ENCODE results near the gene AMBRA1.

The AMBRA1 gene

GRCh38 chr11:46478196-46478595 is 115.6 kb downstream of the AMBRA1 start:
- TF ChIP-seq EGR1 (IDR thresholded peaks at IDR 0.05) = no peak
- TF ChIP-seq MAX (IDR thresholded peaks at IDR 0.05) = no peak
- TF ChIP-seq ZBTB7A (IDR thresholded peaks at IDR 0.05; ENCODE audit: low read depth) = no peak
- TF ChIP-seq CREB1 (IDR thresholded peaks at IDR 0.05; ENCODE audit: low read depth) = no peak

- no peak for TF ChIP-seq TCF12 (IDR thresholded peaks at IDR 0.05; ENCODE audit: low read depth)
- TF ChIP-seq TAF1 (IDR thresholded peaks at IDR 0.05; ENCODE audit: low read depth) = no peak
- TF ChIP-seq REST (IDR thresholded peaks at IDR 0.05; ENCODE audit: low read depth) = no peak
- no peak for TF ChIP-seq EP300 (IDR thresholded peaks at IDR 0.05; ENCODE audit: borderline replicate concordance)
- TF ChIP-seq USF1 (IDR thresholded peaks at IDR 0.05) = no peak
- no peak for TF ChIP-seq ZBTB7A (IDR thresholded peaks at IDR 0.05; ENCODE audit: low read depth)
- no peak for TF ChIP-seq RAD21 (IDR thresholded peaks at IDR 0.05; ENCODE audit: low read depth)
- no peak for TF ChIP-seq CREB1 (IDR thresholded peaks at IDR 0.05; ENCODE audit: low read depth)
- TF ChIP-seq EGR1 (IDR thresholded peaks at IDR 0.05) = no peak
- TF ChIP-seq TEAD4 (IDR thresholded peaks at IDR 0.05) = no peak
- no peak for TF ChIP-seq FOXM1 (IDR thresholded peaks at IDR 0.05; ENCODE audit: borderline replicate concordance, low read depth)
- TF ChIP-seq NFIC (IDR thresholded peaks at IDR 0.05) = no peak
- no peak for TF ChIP-seq YY1 (IDR thresholded peaks at IDR 0.05; ENCODE audit: low read depth)
- no peak for TF ChIP-seq CEBPB (IDR thresholded peaks at IDR 0.05)
- no peak for TF ChIP-seq MAX (IDR thresholded peaks at IDR 0.05)
Measured at GRCh38 chr11:46477136-46477535, 116.7 kb downstream of the AMBRA1 start.

GRCh38 chr11:46475926-46476545 is 117.8 kb downstream of the AMBRA1 start:
- TF ChIP-seq FOXM1 (IDR thresholded peaks at IDR 0.05; ENCODE audit: borderline replicate concordance, low read depth) (no peak), EGR1 (IDR thresholded peaks at IDR 0.05) (no peak), TCF12 (IDR thresholded peaks at IDR 0.05; ENCODE audit: low read depth) (no peak), NFIC (IDR thresholded peaks at IDR 0.05) (no peak), ZBTB7A (IDR thresholded peaks at IDR 0.05; ENCODE audit: low read depth) (no peak), REST (IDR thresholded peaks at IDR 0.05; ENCODE audit: low read depth) (no peak), MAX (IDR thresholded peaks at IDR 0.05) (no peak), TEAD4 (IDR thresholded peaks at IDR 0.05) (no peak), EP300 (IDR thresholded peaks at IDR 0.05; ENCODE audit: borderline replicate concordance) (no peak), USF1 (IDR thresholded peaks at IDR 0.05) (no peak), CREB1 (IDR thresholded peaks at IDR 0.05; ENCODE audit: low read depth) (no peak), TAF1 (IDR thresholded peaks at IDR 0.05; ENCODE audit: low read depth) (no peak), RAD21 (IDR thresholded peaks at IDR 0.05; ENCODE audit: low read depth) (no peak), YY1 (IDR thresholded peaks at IDR 0.05; ENCODE audit: low read depth) (no peak), CEBPB (IDR thresholded peaks at IDR 0.05) (no peak)

GRCh38 chr11:46475051-46475925 is 118.5 kb downstream of the AMBRA1 start:
- no peak for TF ChIP-seq EGR1 (IDR thresholded peaks at IDR 0.05)
- TF ChIP-seq FOXM1 (IDR thresholded peaks at IDR 0.05; ENCODE audit: borderline replicate concordance, low read depth) = no peak
- TF ChIP-seq TAF1 (IDR thresholded peaks at IDR 0.05; ENCODE audit: low read depth) = no peak
- no peak for TF ChIP-seq RAD21 (IDR thresholded peaks at IDR 0.05; ENCODE audit: low read depth)
- TF ChIP-seq CEBPB (IDR thresholded peaks at IDR 0.05) = no peak
- TF ChIP-seq CREB1 (IDR thresholded peaks at IDR 0.05; ENCODE audit: low read depth) = no peak
- no peak for TF ChIP-seq USF1 (IDR thresholded peaks at IDR 0.05)
- TF ChIP-seq MAX (IDR thresholded peaks at IDR 0.05) = no peak
- no peak for TF ChIP-seq NFIC (IDR thresholded peaks at IDR 0.05)
- TF ChIP-seq REST (IDR thresholded peaks at IDR 0.05; ENCODE audit: low read depth) = no peak
- no peak for TF ChIP-seq TEAD4 (IDR thresholded peaks at IDR 0.05)

Data from Ishikawa (cell line).